ENCODE measurements around the gene FNDC1.

FNDC1 gene

GRCh38 chr6:159126590-159126989 is 42.6 kb upstream of the FNDC1 start:
- TF ChIP-seq CTCF (IDR thresholded peaks at IDR 0.05; ENCODE audit: control insufficient read depth, insufficient read depth, low read depth, low read length, missing control alignments) = no peak
- no peak for DNase-seq (ENCODE audit: low read depth)
- no peak overlapping the region for H3K4me3 ChIP-seq (ENCODE audit: control insufficient read depth, low read depth, low read length)

DNA sequence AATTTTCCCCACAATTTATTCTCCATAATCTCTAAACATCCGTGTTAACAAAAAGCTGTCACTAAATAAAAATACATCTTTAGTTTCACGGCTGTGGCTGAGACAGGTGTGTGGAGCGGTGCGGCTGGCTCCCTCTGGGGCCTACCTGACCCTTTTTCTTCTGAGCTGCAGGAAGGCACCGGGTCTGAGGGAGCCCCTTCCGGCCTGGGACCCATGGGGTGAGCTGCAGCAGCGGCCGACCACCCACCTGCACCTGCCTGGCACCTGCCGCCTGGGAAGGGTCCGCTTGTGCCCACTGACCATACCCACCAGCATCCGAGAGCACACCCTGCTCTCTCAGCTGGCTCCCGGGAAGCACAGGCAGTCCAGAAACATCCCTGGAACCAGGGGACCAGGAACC is 41.5 kb upstream of the FNDC1 start:
- no peak for DNase-seq (ENCODE audit: low read depth)
- TF ChIP-seq CTCF (IDR thresholded peaks at IDR 0.05; ENCODE audit: control insufficient read depth, insufficient read depth, low read depth, low read length, missing control alignments) = no peak
- H3K4me3 ChIP-seq (ENCODE audit: control insufficient read depth, low read depth, low read length) = no peak overlapping the region

DNA sequence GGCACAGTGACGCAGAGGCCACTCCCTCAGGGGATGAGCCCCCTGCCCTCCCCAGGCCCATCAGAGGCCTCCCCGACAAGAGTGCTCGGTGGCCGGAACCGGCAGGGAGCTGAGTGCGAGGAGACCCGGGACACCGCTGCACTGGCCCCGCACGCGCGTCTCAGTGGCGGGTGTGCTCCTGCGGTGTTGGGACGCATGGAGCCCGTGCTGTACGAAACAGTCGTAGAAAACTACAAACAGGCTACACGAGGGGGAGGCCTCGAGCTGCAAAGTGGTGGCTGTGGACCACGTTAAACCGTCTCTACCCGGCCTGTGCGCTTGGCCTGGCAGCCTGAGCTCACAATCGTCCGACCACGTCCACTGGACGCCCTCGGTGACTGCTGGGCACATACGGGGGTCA is 40.2 kb upstream of the FNDC1 start:
- DNase-seq (ENCODE audit: low read depth) = no peak
- no peak for TF ChIP-seq CTCF (IDR thresholded peaks at IDR 0.05; ENCODE audit: control insufficient read depth, insufficient read depth, low read depth, low read length, missing control alignments)
- H3K4me3 ChIP-seq (ENCODE audit: control insufficient read depth, low read depth, low read length) = no peak overlapping the region

DNA sequence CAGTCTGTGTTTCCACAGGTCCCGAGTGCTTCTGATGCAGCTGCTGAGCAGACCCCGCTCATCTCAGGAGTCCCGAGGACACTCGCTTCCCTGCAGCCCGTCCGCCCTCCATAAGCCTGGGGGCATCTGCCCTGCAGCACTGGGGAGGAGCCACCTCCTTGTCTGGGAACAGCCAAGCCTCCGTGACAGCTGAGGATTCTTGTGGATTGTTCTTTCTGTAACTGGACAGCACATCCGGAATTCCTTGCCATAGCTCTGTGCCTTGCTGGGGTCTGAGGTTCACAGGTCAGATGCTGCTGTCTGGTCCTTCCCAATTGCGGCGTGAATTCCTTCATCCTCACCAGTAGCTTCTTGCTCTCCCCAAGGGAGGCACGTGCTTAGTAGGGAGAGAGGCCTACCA is 38.4 kb upstream of the FNDC1 start:
- no peak for TF ChIP-seq CTCF (IDR thresholded peaks at IDR 0.05; ENCODE audit: control insufficient read depth, insufficient read depth, low read depth, low read length, missing control alignments)
- DNase-seq (ENCODE audit: low read depth) = no peak
- H3K4me3 ChIP-seq (ENCODE audit: control insufficient read depth, low read depth, low read length) = no peak overlapping the region

- H3K4me3 ChIP-seq (ENCODE audit: control insufficient read depth, low read depth, low read length) = no peak overlapping the region
- no peak for DNase-seq (ENCODE audit: low read depth)
- no peak for TF ChIP-seq CTCF (IDR thresholded peaks at IDR 0.05; ENCODE audit: control insufficient read depth, insufficient read depth, low read depth, low read length, missing control alignments)
Observed at GRCh38 chr6:159131709-159132108, 37.5 kb upstream of the FNDC1 start.

- H3K4me3 ChIP-seq (ENCODE audit: control insufficient read depth, low read depth, low read length) = no peak overlapping the region
- no peak for DNase-seq (ENCODE audit: low read depth)
- TF ChIP-seq CTCF (IDR thresholded peaks at IDR 0.05; ENCODE audit: control insufficient read depth, insufficient read depth, low read depth, low read length, missing control alignments) = no peak
Observed at GRCh38 chr6:159132664-159133063, 36.5 kb upstream of the FNDC1 start.
